Common myeloid progenitor, CD34-positive (primary cell): ENCODE measurements around the gene B3GALT5.

ENCODE experiments used
- CTCF ChIA-PET: fragments of 350-600 bp; sonication (Branson Sonifier 250); formaldehyde crosslinking; loops from one replicate; lab custom pipeline; 2021; ENCODE audit warnings: antibody characterized with exemption; lab: Charles Lee
- POLR2A ChIA-PET: fragments of 350-600 bp; sonication (Branson Sonifier 250); formaldehyde crosslinking; loops from one replicate; lab custom pipeline; 2021; ENCODE audit warnings: antibody characterized with exemption; lab: Charles Lee
- DNase-seq, 3 donors: peaks; one replicate each; pipeline versions ENCODE4 v3.0.0 to v3.0.0-alpha.2; 2013
- H3K27ac ChIP-seq, 2 experiments: 1 replicate in 1 of 2; 2 replicates in 1 of 2; pipeline ENCODE4 v1.7.0; 2013; ENCODE audit warnings: inconsistent platforms in 2 of 2, low read length in 2 of 2, mild to moderate bottlenecking in 2 of 2, low read depth in 1 of 2, moderate library complexity in 1 of 2; ENCODE audit not compliant: severe bottlenecking in 2 of 2, insufficient read depth in 1 of 2, poor library complexity in 1 of 2
- H3K27me3 ChIP-seq, 5 experiments: replicated peaks in 2 of 5; 1 replicate in 3 of 5; 2 replicates in 2 of 5; pipeline versions ENCODE4 v1.6.1 to v1.7.0; 2013; ENCODE audit warnings: low read length in 4 of 5, mild to moderate bottlenecking in 2 of 5, moderate library complexity in 2 of 5, inconsistent platforms in 1 of 5; ENCODE audit not compliant: insufficient read depth in 5 of 5, control insufficient read depth in 4 of 5
- H3K36me3 ChIP-seq, 4 experiments: 1 replicate in 2 of 4; 2 replicates in 2 of 4; pipeline versions ENCODE4 v1.6.1 to v1.7.0; 2013; ENCODE audit warnings: low read length in 3 of 4, control low read depth in 1 of 4, mild to moderate bottlenecking in 1 of 4; ENCODE audit not compliant: control insufficient read depth in 4 of 4, insufficient read depth in 4 of 4
- H3K4me1 ChIP-seq, 4 experiments: 1 replicate in 3 of 4; 2 replicates in 1 of 4; pipeline versions ENCODE4 v1.6.1 to v1.7.1; 2013; ENCODE audit warnings: low read length in 3 of 4, mild to moderate bottlenecking in 3 of 4, control low read depth in 1 of 4, inconsistent platforms in 1 of 4, moderate library complexity in 1 of 4; ENCODE audit not compliant: control insufficient read depth in 4 of 4, insufficient read depth in 4 of 4; ENCODE audit errors: control extremely low read depth in 1 of 4
- H3K4me3 ChIP-seq, 7 experiments: 1 replicate in 4 of 7; 2 replicates in 3 of 7; pipeline versions ENCODE4 v1.5.1 to v1.7.0; 2013; ENCODE audit warnings: mild to moderate bottlenecking in 7 of 7, low read length in 6 of 7, moderate library complexity in 6 of 7, inconsistent platforms in 2 of 7, low read depth in 2 of 7, control low read depth in 1 of 7; ENCODE audit not compliant: insufficient read depth in 4 of 7, control insufficient read depth in 1 of 7; ENCODE audit errors: extremely low read depth in 1 of 7
- H3K9me3 ChIP-seq, 5 experiments: 1 replicate in 4 of 5; 2 replicates in 1 of 5; pipeline versions ENCODE4 v1.6.1 to v1.7.1; 2013; ENCODE audit warnings: low read length in 4 of 5, mild to moderate bottlenecking in 2 of 5, inconsistent platforms in 1 of 5, low read depth in 1 of 5, moderate library complexity in 1 of 5; ENCODE audit not compliant: control insufficient read depth in 4 of 5, insufficient read depth in 2 of 5; ENCODE audit errors: control extremely low read depth in 1 of 5
- WGBS: methylation state at CpG from one replicate; pipeline ENCODE4 v1.1.5; 2013; ENCODE audit not compliant: insufficient coverage; 5-methylcytosine and 5-hydroxymethylcytosine counted together

Gene B3GALT5

DNA sequence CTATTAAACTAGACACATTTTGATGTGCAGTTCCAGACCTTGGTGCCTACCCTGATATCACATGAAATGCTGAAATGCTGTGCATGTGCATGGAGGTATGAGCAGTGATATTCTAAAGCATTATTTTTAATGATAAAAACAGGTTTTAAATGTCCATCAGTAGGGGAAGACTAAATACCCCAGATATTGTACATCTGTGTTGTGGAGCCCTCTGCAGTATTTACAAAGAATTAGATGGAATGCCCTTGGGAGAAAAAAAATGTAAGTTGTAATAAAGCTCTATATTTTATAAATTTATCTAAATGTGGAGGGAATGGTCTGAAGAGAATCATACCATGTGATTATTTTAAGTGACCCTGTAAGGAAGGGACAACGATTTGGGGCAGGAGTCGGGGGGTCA lies 93.1 kb downstream of the B3GALT5 start:
- ChIA-PET CTCF (no interaction called here), POLR2A (no interaction called here)
- WGBS, result 94% methylated on average over 2 of the region's 2 CpGs
- peaks cover 0 to 9% (median 0%) of the 10 kb centered on the region in 5 experiments for H3K9me3 ChIP-seq
- H3K27ac ChIP-seq, result no peak overlapping the region
- H3K4me1 ChIP-seq, result no peaks in the 10 kb centered on the region
- peaks cover 0 to 10% (median 0%) of the 10 kb centered on the region in 5 experiments for H3K27me3 ChIP-seq
- no peaks in the 10 kb centered on the region for H3K36me3 ChIP-seq
- H3K4me3 ChIP-seq, result no peak overlapping the region
- no peak for DNase-seq

DNA sequence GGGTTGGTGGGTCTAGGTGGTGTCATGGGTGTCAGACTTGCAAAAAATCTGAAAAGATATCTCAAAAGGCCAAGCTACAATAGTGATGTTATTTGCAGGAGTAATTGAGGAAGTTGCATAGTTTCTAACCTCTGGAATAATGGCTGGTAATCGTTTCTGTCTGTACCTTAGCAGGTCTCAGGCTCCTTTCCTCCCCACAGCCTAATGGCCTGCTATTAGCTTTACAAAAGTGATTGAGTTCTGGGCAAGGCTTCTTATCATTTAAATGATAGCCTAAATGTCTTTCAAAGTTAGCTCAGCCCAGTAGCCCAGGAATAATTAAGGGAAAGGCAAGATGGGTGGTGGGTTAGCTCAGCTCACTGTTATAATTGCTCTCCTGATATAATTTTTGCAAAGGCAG lies 94.6 kb downstream of the B3GALT5 start:
- POLR2A ChIA-PET, result no interaction called here
- WGBS, result 17% methylated on average over 1 of the region's 1 CpG
- no peak for DNase-seq
- no peaks in the 10 kb centered on the region for H3K36me3 ChIP-seq
- H3K4me1 ChIP-seq, result no peaks in the 10 kb centered on the region
- peaks cover 0 to 9% (median 0%) of the 10 kb centered on the region in 5 experiments for H3K9me3 ChIP-seq
- CTCF ChIA-PET, result interaction anchor here (1.8 kb wide), 1 partner anchor 189 kb away, joined by 4 read pairs; no protein-coding TSS in a partner anchor
- H3K4me3 ChIP-seq, result no peak overlapping the region
- peaks cover 0 to 13% (median 0%) of the 10 kb centered on the region in 5 experiments for H3K27me3 ChIP-seq
- H3K27ac ChIP-seq, result no peak overlapping the region

DNA sequence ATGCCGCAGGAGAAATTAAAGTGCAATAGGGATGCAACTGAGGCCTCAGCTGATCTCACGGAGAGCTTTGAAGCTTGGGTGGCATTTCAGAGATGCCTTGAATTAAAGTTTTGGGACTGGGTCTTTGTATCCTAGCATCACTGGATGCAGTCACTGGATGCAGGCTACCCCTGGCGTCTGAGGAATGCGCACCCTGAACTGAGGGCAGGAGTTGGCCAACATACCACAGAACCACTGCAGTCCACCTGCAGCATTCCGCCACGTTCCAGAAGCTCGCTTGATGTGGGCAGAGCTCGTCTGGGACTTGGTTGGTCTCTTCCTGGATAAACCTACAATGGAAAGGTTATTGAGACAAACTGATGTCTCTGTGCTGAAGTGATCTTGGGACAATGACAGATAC lies 98.1 kb downstream of the B3GALT5 start:
- no peak for DNase-seq
- no peaks in the 10 kb centered on the region for H3K9me3 ChIP-seq
- H3K36me3 ChIP-seq, result no peaks in the 10 kb centered on the region
- H3K4me3 ChIP-seq, result no peak overlapping the region
- H3K4me1 ChIP-seq, result no peaks in the 10 kb centered on the region
- ChIA-PET CTCF (interaction anchor here (1.3 kb wide), 1 partner anchor 193 kb away, joined by 4 read pairs; no protein-coding TSS in a partner anchor), POLR2A (no interaction called here)
- H3K27me3 ChIP-seq, result peaks cover 0 to 15% (median 0%) of the 10 kb centered on the region in 5 experiments
- 93% methylated on average over 8 of the region's 8 CpGs for WGBS
- no peak overlapping the region for H3K27ac ChIP-seq

DNA sequence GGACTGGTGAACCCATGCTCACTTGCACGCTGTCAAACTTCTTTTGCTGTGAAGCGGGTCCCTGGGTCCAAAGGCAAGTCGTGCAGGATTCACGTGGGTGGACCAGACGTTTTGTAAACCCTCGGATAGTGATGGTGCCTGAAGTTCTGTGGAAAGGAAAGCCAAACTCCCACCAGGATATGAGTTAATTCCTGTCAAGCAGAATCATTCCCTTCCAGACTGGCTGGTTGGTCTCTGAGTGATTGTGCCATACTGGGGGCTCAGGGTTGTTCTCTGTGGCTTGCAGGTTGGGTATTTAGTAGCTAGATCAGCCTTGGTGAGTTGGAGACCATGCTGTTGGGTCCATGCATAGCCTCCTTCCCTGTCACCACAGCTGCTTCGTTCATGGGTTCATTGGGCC lies 99.5 kb downstream of the B3GALT5 start:
- Histone ChIP-seq H3K27ac (no peak overlapping the region), H3K9me3 (no peaks in the 10 kb centered on the region), H3K36me3 (no peaks in the 10 kb centered on the region), H3K4me3 (no peak overlapping the region), H3K4me1 (no peaks in the 10 kb centered on the region), H3K27me3 (peaks cover 0 to 15% (median 0%) of the 10 kb centered on the region in 5 experiments)
- DNase-seq, result no peak
- WGBS, result 86% methylated on average over 7 of the region's 7 CpGs
- POLR2A ChIA-PET, result no interaction called here
- CTCF ChIA-PET, result interaction anchor here (1.1 kb wide), 1 partner anchor 195 kb away, joined by 4 read pairs; no protein-coding TSS in a partner anchor

DNA sequence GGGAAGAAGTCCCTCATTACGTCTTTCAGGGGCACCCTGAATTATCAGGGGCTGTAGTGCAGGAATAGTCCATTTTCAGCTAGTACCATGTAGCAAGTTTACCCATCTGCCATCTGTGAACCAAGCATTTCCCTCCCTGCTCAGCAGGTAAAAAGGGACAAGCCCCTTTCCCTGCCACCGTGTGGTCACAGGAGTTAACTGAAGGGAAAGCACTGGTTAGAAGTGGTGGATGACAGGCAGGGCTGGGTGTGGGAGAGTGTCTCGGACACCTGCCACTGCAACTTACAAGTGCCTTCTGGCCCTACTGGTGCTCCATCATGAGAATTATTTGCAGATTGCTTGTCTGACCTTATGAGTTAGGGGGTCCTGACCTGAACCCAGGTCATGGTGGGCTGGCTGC lies 100.2 kb downstream of the B3GALT5 start:
- Histone ChIP-seq H3K4me3 (no peak overlapping the region), H3K27me3 (peaks cover 0 to 15% (median 0%) of the 10 kb centered on the region in 5 experiments), H3K27ac (no peak overlapping the region), H3K9me3 (no peaks in the 10 kb centered on the region), H3K36me3 (no peaks in the 10 kb centered on the region), H3K4me1 (no peaks in the 10 kb centered on the region)
- POLR2A ChIA-PET, result no interaction called here
- no peak for DNase-seq
- WGBS, result 100% methylated on average over 2 of the region's 3 CpGs
- CTCF ChIA-PET, result interaction anchor here (6.5 kb wide), 1 partner anchor 195 kb away, joined by 60 read pairs; no protein-coding TSS in a partner anchor

DNA sequence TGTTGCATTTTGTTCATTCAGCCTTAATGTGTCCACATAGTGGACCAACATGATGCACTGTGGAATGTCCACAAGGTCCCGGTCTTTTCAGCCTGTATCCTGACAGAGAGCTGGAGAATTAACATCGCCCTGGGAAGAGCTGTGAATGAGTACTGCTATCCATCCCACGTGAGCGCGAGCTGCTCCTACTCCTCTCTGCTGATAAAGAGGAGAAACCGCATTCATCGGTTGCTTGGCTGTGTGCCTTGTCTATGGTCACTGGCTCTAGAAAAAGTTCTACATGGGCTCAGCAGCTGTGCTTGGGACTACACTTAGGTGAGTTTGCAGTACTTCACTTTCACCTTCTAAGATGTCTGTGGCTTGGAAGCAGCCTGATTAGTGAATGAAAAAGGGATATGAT lies 101.2 kb downstream of the B3GALT5 start:
- CTCF ChIA-PET, result interaction anchor here (0.9 to 6.5 kb wide), 6 partner anchors 11 to 196 kb away, joined by 3 to 60 read pairs (median 4); no protein-coding TSS in a partner anchor
- POLR2A ChIA-PET, result no interaction called here
- DNase-seq, result no peak
- H3K27me3 ChIP-seq, result peaks cover 0 to 15% (median 0%) of the 10 kb centered on the region in 5 experiments
- no peaks in the 10 kb centered on the region for H3K4me1 ChIP-seq
- 94% methylated on average over 7 of the region's 7 CpGs for WGBS
- no peak overlapping the region for H3K27ac ChIP-seq
- no peaks in the 10 kb centered on the region for H3K9me3 ChIP-seq
- no peak overlapping the region for H3K4me3 ChIP-seq
- H3K36me3 ChIP-seq, result no peaks in the 10 kb centered on the region

DNA sequence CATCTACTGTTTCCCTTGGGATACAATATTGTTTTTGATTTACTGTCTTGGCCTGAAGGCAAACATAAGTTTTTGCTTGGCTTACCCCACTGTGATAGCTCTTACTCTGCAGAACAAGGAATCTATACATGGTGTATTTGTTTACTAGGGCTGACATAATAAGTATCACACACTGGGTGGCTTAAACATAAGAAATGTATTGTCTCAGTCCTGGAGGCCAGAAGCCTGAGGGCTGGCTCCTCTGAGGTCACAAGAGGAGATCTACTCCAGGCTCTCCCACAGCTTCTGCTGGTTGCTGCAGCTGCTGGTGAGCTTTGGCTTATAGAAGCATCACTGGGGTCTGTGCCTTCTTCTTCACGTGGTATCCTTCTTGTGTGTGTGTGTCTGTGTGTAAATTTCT lies 101.6 kb downstream of the B3GALT5 start:
- no peaks in the 10 kb centered on the region for H3K9me3 ChIP-seq
- H3K4me1 ChIP-seq, result no peaks in the 10 kb centered on the region
- ChIA-PET CTCF (interaction anchor here (0.9 to 6.5 kb wide), 6 partner anchors 12 to 196 kb away, joined by 3 to 60 read pairs (median 4); no protein-coding TSS in a partner anchor), POLR2A (no interaction called here)
- no CpG with 5 or more reads among the region's 1 CpG for WGBS
- no peaks in the 10 kb centered on the region for H3K36me3 ChIP-seq
- peaks cover 0 to 15% (median 0%) of the 10 kb centered on the region in 5 experiments for H3K27me3 ChIP-seq
- H3K4me3 ChIP-seq, result no peak overlapping the region
- H3K27ac ChIP-seq, result no peak overlapping the region
- no peak for DNase-seq
